HG03103 (cell line): ENCODE data around the gene OBP2B.
"Not testable (repeated sequence)": the region's sequence is repeated elsewhere in the genome, so short reads cannot be mapped to it uniquely, and the experiment has no call there.

ENCODE experiments used
- ATAC-seq: cut with Tn5 transposase; IDR thresholded peaks from one replicate; pipeline ENCODE4 v1.9.1; 2021; ENCODE audit warnings: low read depth; ENCODE audit not compliant: unreplicated experiment

The OBP2B gene

GRCh38 chr9:133238851-133239532, 29.9 kb upstream of the OBP2B start:
- no peak for ATAC-seq

GRCh38 chr9:133238272-133238850, 29.3 kb upstream of the OBP2B start:
- ATAC-seq, result no peak

- ATAC-seq, result no peak
Observed at GRCh38 chr9:133237035-133237731, 28.1 kb upstream of the OBP2B start.

- not testable (repeated sequence) for ATAC-seq
Observed at GRCh38 chr9:133236291-133237034, 27.4 kb upstream of the OBP2B start.

GRCh38 chr9:133235549-133236222, 26.6 kb upstream of the OBP2B start:
- no peak for ATAC-seq

- ATAC-seq, result no peak
Observed at GRCh38 chr9:133234577-133235322, 25.7 kb upstream of the OBP2B start.

GRCh38 chr9:133233681-133234432, 24.8 kb upstream of the OBP2B start:
- ATAC-seq, result no peak

- not testable (repeated sequence) for ATAC-seq
Observed at GRCh38 chr9:133231934-133232568, 23.0 kb upstream of the OBP2B start.

- ATAC-seq, result not testable (repeated sequence)
Observed at GRCh38 chr9:133230514-133230913, 21.5 kb upstream of the OBP2B start.

GRCh38 chr9:133230093-133230492, 21.0 kb upstream of the OBP2B start:
- ATAC-seq, result no peak

GRCh38 chr9:133228474-133229193, 19.6 kb upstream of the OBP2B start:
- ATAC-seq, result not testable (repeated sequence)

- ATAC-seq, result not testable (repeated sequence)
Observed at GRCh38 chr9:133227996-133228395, 18.9 kb upstream of the OBP2B start.

GRCh38 chr9:133227242-133227860, 18.3 kb upstream of the OBP2B start:
- ATAC-seq, result no peak

- ATAC-seq, result no peak
Observed at GRCh38 chr9:133226219-133227171, 17.4 kb upstream of the OBP2B start.

- ATAC-seq, result no peak
Observed at GRCh38 chr9:133225171-133226011, 16.3 kb upstream of the OBP2B start.

- no peak for ATAC-seq
Observed at GRCh38 chr9:133224762-133225161, 15.7 kb upstream of the OBP2B start.
